ENCODE measurements around the gene OTC. TPM values are rescaled to one million over a fixed set of nuclear protein-coding genes. Genes with fewer than 3 reads are reported as not detected.

Gene OTC
- total RNA-seq, 2 experiments from 2014 or later = not detected

GRCh38 chrX:38468563-38469157 is 116.3 kb downstream of the OTC start:
- CTCF ChIA-PET (ENCODE audit: unreplicated experiment) = no interaction called here
- Histone ChIP-seq H3K4me3 (ENCODE audit: low read depth, low read length, poor library complexity, severe bottlenecking) (no peak overlapping the region), H3K79me2 (ENCODE audit: insufficient read depth, low read depth, low read length) (no peaks in the 10 kb centered on the region), H4K20me1 (ENCODE audit: insufficient read depth, low read length) (no peaks in the 10 kb centered on the region), H2AFZ (ENCODE audit: low read length) (no peak overlapping the region), H3K4me1 (ENCODE audit: insufficient read depth, low read length, poor library complexity, severe bottlenecking) (no peaks in the 10 kb centered on the region), H3K9me2 (ENCODE audit: insufficient read depth, low read length) (no peaks in the 10 kb centered on the region), H3K27ac (ENCODE audit: low read depth, low read length, poor library complexity, severe bottlenecking) (no peak overlapping the region), H3K4me2 (ENCODE audit: low read length) (no peak overlapping the region), H3K9me3 (ENCODE audit: low read length) (no peaks in the 10 kb centered on the region), H3K36me3 (ENCODE audit: insufficient read depth, low read length) (no peaks in the 10 kb centered on the region)
- POLR2A ChIA-PET = interaction anchor here (0.7 kb wide), 1 partner anchor 290 kb away, joined by 6 read pairs; no protein-coding TSS in a partner anchor
- no TSS peak for BruUV-seq (replicated peaks)
- intact Hi-C loops (cut with micrococcal nuclease; ENCODE audit: unreplicated experiment) = no loop called here
- DNase-seq (ENCODE audit: low spot score) = no peak
- TF ChIP-seq CTCF (conservative IDR thresholded peaks at IDR 0.05; ENCODE audit: low read length) (no peak), EZH2phosphoT487 (IDR thresholded peaks at IDR 0.05; ENCODE audit: borderline replicate concordance, low read depth, low read length) (no peak)

Small RNA genes within 50 kb of the gene (small RNA-seq; reads per million reads assigned to genes)
- gene RF00322 = not detected

Other genes starting within 250 kb of the OTC start
- not detected in 2 replicates for gene SRPX, start 131.7 kb upstream of the OTC start, total RNA-seq (2014; rRNA removed; shearing (Covaris generic))
- gene SRPX, start 131.7 kb upstream of the OTC start, total RNA-seq (2022) = not detected in 2 replicates
- gene RPGR, start 25.1 kb upstream of the OTC start, total RNA-seq (2014; rRNA removed; shearing (Covaris generic)) = 11.6 and 18.2 TPM in 2 replicates
- gene RPGR, start 25.1 kb upstream of the OTC start, total RNA-seq (2022) = 12.4 and 21.6 TPM in 2 replicates
- not detected in 2 replicates for gene TSPAN7, start 208.9 kb downstream of the OTC start, total RNA-seq (2014; rRNA removed; shearing (Covaris generic))
- not detected in 2 replicates for gene TSPAN7, start 208.9 kb downstream of the OTC start, total RNA-seq (2022)

All from OCI-LY7 (cell line).